ENCODE measurements around the gene ACSS1.

- TF ChIP-seq CTCF (IDR thresholded peaks at IDR 0.05; ENCODE audit: insufficient read depth, low read depth, low read length): no peak
- no peak for TF ChIP-seq EZH2 (IDR thresholded peaks at IDR 0.05; ENCODE audit: insufficient read depth, low read length)
Observed at GRCh38 chr20:25058847-25059810, 1.2 kb upstream of the ACSS1 start.

Measured in astrocyte (in vitro differentiated cells and primary cell).